ENCODE results near the gene RNF5.

Gene RNF5

GRCh38 chr6:32151863-32152768 lies 26.1 kb upstream of the RNF5 start, which contains the start of gene PRRT1:
PRRT1 (minus strand) TSS chr6:32151939; CDS start chr6:32151827, 112 bp downstream.
- DNase-seq (ENCODE audit: low read depth in 2 of 2), result no peak

- DNase-seq (ENCODE audit: low read depth in 2 of 2), result no peak
Measured at GRCh38 chr6:32152769-32153563, 25.2 kb upstream of the RNF5 start.

GRCh38 chr6:32153564-32154513 lies 24.4 kb upstream of the RNF5 start, which contains the start of gene PPT2:
PPT2 (plus strand) TSS chr6:32154141; CDS start chr6:32154595, 454 bp downstream.
- DNase-seq (ENCODE audit: low read depth in 2 of 2), result peak; percentile 39 to 61

- DNase-seq (ENCODE audit: low read depth in 2 of 2), result peak; percentile 41 to 43
Measured at GRCh38 chr6:32154514-32155161, 23.6 kb upstream of the RNF5 start.

- DNase-seq (ENCODE audit: low read depth in 2 of 2), result no peak
Measured at GRCh38 chr6:32156891-32157290, 21.3 kb upstream of the RNF5 start.

- DNase-seq (ENCODE audit: low read depth in 2 of 2), result no peak
Measured at GRCh38 chr6:32158052-32158451, 20.2 kb upstream of the RNF5 start.

- DNase-seq (ENCODE audit: low read depth in 2 of 2), result no peak
Measured at GRCh38 chr6:32163559-32164258, 14.5 kb upstream of the RNF5 start.

GRCh38 chr6:32164295-32164694 lies 13.9 kb upstream of the RNF5 start, which contains the start of gene EGFL8:
EGFL8 (plus strand) TSS chr6:32164595; CDS start chr6:32166166, 1,571 bp downstream.
- no peak for DNase-seq (ENCODE audit: low read depth in 2 of 2)

- DNase-seq (ENCODE audit: low read depth in 2 of 2), result no peak
Measured at GRCh38 chr6:32166411-32167061, 11.7 kb upstream of the RNF5 start.

- DNase-seq (ENCODE audit: low read depth in 2 of 2), result no peak
Measured at GRCh38 chr6:32167154-32167760, 10.9 kb upstream of the RNF5 start.

- DNase-seq (ENCODE audit: low read depth in 2 of 2), result no peak
Measured at GRCh38 chr6:32167761-32168262, 10.4 kb upstream of the RNF5 start.

GRCh38 chr6:32168350-32168749 lies 9.9 kb upstream of the RNF5 start:
- no peak for DNase-seq (ENCODE audit: low read depth in 2 of 2)

- DNase-seq (ENCODE audit: low read depth in 2 of 2), result no peak
Measured at GRCh38 chr6:32168807-32169591, 9.2 kb upstream of the RNF5 start.

- no peak for DNase-seq (ENCODE audit: low read depth in 2 of 2)
Measured at GRCh38 chr6:32170294-32170693, 7.9 kb upstream of the RNF5 start.

GRCh38 chr6:32171234-32171633 lies 7.0 kb upstream of the RNF5 start:
- DNase-seq (ENCODE audit: low read depth in 2 of 2), result no peak

GRCh38 chr6:32173051-32173727 lies 5.0 kb upstream of the RNF5 start:
- no peak for DNase-seq (ENCODE audit: low read depth in 2 of 2)

- DNase-seq (ENCODE audit: low read depth in 2 of 2), result no peak
Measured at GRCh38 chr6:32174416-32174815, 3.8 kb upstream of the RNF5 start.

- DNase-seq (ENCODE audit: low read depth in 2 of 2), result no peak
Measured at GRCh38 chr6:32175322-32175710, 2.9 kb upstream of the RNF5 start.
